Activated CD4-positive, alpha-beta T cell treated with anti-CD3 and anti-CD28 coated beads, Interleukin-2, amount 50 U/mL, for 1 hour (primary cell): ENCODE data around the gene PRCC.
A peak's percentile ranks its signal among the peaks of the same experiment; 100 is the strongest.

Experiments used
- DNase-seq: peaks from one replicate; pipeline ENCODE4 v3.0.0-alpha.2; 2020

PRCC gene

GRCh38 chr1:156816561-156817328 lies 49.4 kb downstream of the PRCC start, which contains the start of gene SH2D2A:
Gene SH2D2A, minus strand, starts transcription at chr1:156816848. Its CDS starts 140 bp downstream, at chr1:156816708.
- DNase-seq = peak; percentile 94

GRCh38 chr1:156821801-156822200 lies 54.5 kb downstream of the PRCC start:
- DNase-seq = no peak

GRCh38 chr1:156822680-156823079 lies 55.3 kb downstream of the PRCC start:
- no peak for DNase-seq

DNA sequence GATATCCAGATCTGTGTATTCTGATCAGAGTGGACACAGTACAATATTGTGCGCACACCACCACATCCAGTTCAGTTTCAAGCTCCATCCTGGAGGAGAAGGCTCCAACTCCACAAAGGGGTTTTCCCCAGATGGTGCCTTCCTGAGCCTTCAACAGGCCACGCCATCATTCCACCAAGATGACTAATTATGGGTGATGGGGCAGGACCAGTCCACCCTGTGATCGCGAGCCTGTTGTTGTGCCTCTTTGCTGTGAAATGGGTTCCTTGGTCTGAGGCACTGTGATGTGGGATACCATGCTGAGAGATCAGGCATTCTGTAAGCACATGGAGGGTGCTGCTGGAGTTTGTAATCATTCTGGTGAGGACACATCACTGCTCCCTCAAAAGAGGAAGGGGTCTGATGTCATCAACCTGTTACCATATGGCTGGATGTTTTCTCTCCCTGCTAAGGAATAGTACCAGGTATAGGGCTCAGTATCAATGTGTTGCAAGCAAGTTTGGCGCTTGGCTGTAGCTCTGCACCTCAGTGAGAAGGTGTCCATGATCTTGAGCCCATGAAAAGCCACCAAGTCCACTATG lies 56.0 kb downstream of the PRCC start:
- DNase-seq = no peak

DNA sequence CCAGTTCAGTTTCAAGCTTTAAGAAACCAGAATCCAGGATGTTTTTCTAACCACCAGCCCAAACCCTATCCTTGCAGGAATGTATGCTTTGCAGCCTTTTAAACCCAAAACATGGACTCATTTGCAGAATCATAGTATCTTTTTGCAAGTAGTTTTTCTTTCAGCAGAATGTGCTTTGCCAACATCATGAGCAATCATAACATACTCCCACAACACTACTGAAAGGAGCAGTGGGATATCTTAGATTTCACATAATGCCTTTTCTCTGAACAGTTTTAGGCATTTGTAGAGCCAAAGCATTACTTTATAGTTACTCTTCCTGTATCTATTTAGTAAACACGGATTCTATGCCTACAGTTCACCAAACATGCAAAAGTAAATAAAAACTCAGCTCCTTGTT lies 59.3 kb downstream of the PRCC start:
- no peak for DNase-seq

DNA sequence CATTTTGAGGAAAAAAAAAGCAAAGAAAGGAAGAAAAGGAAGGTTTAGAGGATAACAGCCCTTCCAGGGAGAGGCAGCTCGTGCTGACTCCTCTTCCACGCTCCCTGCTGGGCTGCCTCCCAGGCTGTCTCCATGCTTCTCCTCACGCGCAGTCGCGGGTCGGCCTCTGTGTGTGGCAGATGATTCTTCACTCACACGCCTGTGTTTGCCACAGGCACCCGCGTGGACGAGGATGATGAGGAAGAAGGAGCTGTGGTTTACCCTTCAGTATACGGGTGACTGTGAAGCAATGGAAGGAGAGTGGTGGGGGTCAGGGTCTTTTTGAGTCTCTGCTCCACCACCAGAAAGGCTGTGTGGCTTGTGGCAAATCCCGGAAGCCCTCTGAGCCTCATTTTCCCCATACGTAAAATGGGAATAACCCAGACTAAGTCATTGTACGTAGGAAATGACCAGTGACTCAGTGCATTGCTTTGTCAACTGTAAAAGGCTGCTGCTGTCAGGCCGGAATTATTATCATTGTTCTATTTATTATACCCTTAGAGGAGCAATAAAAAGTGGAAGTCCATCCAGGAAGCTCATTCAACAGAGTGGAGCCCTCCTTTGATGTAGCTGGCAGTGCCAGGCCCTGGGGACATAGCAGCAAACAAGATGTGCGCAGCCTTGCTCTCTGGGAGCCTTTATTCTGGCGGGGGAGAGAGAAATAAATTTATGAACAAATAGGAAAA lies 61.2 kb downstream of the PRCC start:
- DNase-seq = no peak

DNA sequence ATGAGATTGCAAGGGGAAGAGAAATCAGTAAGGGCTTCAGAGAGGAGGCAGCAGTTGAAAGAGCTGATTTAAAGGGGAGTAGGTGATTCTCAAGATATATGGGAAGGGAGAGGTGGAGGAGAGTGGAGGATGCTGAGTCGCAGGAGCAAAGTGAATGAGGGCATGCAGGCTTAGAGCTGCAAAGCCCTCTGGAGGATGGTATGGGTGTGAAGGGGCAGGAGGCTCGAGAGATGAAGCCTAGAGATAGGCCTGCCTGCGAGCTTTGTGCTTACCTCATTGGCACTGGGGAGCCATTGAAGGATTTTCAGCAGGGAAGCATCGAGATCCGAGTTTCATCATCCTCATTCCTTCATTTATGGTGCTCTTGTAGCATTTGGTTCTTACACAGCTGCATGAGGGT lies 65.1 kb downstream of the PRCC start:
- DNase-seq = no peak

DNA sequence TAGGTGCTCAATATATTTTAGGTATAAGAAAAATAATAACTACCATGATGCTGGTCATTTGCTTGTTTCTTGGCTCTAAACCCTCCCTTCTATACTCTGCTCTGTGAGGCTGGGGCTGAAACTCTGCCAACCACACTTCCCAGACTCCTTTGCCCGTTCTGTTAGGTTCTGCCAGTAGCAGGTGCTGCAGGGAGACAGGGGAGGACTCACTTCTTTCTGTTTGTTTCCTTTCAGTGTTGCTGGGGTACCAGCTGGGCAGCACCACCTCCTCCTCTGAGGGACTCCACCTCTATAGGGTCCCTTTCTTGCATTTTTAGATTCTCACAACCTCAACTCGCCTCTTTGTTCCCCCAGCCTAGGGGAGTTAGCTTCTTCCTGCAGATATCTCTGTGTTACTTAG lies 66.3 kb downstream of the PRCC start:
- DNase-seq = no peak

DNA sequence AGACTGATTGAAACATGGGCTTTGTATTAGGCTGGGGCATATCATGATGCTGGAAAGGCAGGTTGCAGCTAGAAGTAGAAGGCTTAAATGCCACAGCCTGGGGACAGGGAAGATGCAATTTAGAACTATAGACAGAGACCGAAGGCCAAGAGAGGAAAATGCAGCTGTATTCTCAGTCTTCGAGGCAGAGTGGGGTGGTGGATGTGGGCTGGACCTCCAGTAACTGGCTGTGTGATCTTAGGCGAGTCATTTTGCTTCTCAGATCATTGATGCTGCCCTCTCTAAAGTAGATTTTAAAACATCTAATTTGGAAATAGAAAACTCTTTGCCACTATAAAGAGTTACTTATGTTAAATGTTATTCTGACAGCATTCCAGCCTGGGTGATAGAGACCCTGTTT lies 67.0 kb downstream of the PRCC start:
- no peak for DNase-seq

- DNase-seq = no peak
Measured at GRCh38 chr1:156836041-156836654, 68.8 kb downstream of the PRCC start.

- no peak for DNase-seq
Measured at GRCh38 chr1:156836892-156837291, 69.6 kb downstream of the PRCC start.

- DNase-seq = peak; percentile 35
Measured at GRCh38 chr1:156838972-156839371, 71.6 kb downstream of the PRCC start.

DNA sequence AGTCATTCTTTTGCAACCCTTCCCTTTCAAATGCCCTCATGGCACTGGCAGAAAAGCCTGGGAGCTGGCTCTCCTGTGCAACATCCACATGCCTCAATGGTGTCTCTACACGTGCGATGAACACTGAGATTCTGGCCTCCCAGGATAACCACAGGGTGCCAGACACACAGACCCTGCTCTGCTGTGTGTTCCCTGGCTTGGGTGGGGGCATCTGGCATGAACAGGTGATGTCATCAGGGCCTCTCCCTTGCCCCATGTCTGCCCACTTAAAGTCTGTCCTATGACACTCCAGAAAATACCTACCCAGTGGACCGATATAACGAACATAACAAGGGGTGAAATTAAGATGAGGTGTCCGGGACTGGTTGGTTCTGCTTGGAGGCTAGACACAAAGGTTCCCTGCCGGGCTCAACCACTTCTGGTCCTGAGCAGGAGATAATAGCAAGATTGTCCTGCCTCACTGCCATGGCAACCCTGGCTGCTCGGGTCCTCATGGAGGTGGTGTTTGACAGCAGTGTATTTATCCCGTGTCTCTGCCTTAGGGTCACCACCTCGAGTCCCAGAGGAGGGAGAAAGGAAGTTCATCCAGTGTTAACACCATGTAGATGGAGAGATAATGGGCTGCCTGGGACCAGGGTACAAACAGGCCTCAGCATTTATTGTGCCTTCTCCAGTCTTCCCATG lies 72.2 kb downstream of the PRCC start:
- DNase-seq = no peak

GRCh38 chr1:156840186-156840897 lies 73.0 kb downstream of the PRCC start:
- no peak for DNase-seq

DNA sequence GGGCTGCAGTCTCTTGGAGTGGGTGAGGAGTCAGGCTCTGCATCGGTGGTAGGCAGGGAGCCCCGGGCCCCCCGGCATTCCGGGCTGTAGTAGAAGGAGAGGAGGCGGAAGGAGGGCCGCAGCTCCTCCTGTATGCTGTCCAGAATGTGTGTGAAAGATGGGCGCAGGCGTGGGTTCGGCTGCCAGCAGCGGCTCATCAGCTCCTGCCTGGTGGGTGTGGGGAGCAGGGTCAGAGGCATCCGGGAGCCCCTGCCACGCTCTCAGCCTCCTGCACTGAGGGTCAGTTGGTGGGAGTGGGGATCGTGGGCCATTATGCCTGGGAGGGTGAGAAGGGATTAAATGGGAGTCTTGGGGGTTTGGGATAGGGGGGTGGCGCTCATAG lies 73.6 kb downstream of the PRCC start:
- DNase-seq = no peak

DNA sequence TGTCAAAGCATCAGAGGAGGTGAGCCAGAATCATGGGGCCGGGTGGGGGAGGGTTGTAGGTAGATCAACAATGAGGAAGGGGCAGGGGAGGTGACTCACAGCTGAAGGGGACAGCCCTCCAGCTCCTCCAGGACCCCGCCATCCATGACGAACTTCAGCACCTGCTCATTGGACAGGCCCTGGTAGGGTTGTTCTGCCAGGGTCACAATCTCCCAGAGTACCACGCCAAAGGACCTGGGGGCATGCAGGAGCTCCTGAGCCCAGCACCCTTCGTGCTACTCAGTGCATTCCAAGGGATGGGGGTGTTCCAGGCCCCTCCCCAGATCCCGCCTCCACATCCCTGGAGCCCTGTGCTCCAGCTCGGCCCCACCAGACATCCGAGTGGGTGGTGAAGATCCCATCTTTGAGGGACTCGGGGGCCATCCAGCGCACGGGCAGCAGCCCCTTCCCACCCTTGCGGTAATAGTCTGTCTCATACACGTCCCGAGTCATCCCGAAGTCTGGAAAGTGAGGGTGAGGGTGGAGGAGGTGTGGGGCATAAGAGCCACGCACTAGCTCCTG lies 74.0 kb downstream of the PRCC start:
- DNase-seq = no peak

DNA sequence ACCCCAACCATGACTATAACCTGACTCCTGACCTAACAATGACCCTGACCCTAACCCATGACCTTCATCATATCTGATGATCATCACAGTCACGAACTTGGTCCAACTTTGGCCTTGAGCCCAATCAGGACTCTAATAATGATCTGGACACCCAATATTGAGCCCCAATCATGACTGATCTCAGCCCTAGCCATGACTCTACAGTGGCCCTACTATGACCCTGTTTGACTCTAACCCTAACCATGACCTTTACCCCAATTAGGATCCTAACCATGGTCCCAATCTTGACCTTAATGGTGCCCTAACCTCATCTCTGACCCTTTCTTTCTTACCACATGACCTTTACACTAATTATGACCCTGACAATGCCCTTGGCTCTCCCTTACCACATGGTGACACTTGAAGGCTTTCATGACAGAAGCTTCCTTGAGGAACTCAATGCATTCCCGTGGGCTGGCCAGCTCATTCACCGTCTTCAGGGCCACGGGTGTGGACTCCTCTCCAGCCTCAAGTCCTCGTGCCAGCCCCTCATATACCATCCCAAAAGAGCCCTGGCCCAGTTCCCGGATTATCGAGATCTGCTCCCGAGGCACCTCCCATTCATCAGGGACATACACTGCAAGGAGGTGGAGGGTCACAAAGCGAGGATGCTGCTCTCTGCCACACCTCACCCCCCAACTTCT lies 75.4 kb downstream of the PRCC start:
- DNase-seq = no peak

DNA sequence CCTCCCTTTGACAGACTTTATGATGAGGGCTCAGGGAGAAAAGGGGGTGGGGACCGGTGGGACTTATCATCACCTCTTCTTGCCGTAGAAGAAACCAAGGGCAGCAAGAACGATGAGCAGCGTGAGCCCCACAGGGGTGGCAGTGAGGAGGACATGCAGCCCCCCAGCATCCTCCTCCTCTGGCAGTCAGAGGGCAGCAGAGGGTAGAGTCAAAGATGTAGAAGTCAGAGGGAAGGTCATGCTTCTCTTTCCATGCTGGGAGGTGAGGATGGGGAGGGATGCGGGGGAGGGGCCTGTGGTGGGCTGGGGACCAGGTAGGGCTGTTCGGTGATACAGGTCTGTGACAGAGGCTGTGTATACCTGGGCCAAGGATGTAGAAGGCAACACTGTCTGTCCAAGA lies 76.8 kb downstream of the PRCC start:
- DNase-seq = no peak

GRCh38 chr1:156844638-156845037 lies 77.3 kb downstream of the PRCC start:
- DNase-seq = no peak

GRCh38 chr1:156845055-156845952 lies 78.0 kb downstream of the PRCC start:
- peak; percentile 20 for DNase-seq
